DMS53 treated with DMSO at 0.1 percent for 48 hours (cell line): ENCODE measurements around the gene RNFT2.

Experiments used
- DNase-seq: peaks from one replicate; lab custom pipeline; 2025; ENCODE audit not compliant: unreplicated experiment; lab: John Stamatoyannopoulos, UW

Gene RNFT2

GRCh38 chr12:116874324-116874995, 136.3 kb downstream of the RNFT2 start:
- DNase-seq = no peak

- no peak for DNase-seq
Measured at GRCh38 chr12:116876151-116876869, 138.2 kb downstream of the RNFT2 start.

DNA sequence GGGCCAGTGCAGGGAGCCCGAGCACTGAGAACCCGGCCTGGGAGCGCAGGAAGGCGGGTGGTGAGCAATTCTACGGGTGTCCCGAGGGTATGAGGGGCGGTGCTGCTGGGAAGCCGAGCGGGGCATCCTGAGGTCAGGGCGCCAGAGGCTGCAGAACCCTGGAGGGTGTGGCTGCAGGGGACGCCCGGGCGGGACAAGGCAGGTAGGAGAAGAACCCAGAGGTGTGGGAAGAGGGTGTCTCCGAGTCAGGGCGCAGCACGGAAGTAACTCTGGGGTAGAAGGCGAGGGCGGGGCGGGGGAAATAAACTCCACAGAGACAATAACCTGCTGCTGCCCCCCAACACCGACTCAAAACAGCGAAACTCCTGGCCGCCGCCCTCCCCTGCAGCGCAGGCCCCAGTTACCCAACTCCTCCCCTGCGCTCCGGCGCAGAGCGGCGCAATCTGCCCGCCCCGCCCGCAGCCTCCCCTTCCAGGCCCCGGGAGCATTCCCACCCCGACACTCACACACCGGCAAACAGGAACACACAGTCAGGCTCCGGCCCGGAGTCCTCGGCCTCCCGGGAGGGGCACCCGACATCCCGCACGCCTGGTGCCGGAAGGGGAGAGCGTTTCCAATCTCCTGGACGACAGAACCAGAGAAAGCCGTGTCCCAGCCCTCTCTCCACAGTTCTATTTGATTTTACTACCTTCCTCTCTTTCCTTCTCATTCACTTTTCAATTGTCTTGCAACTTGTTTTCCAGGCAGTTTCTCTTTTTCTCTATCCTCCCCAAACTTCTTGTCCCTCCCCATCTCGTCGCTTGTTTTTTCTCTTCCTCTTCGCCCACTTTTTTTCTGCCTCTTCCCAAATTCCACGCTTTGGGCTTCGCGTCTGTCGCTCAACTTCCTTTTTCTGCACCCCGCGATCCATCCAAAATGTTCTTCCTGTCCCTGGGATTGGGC, 140.7 kb downstream of the RNFT2 start:
- DNase-seq = no peak

GRCh38 chr12:116879509-116880212, 141.5 kb downstream of the RNFT2 start:
- DNase-seq = no peak

DNA sequence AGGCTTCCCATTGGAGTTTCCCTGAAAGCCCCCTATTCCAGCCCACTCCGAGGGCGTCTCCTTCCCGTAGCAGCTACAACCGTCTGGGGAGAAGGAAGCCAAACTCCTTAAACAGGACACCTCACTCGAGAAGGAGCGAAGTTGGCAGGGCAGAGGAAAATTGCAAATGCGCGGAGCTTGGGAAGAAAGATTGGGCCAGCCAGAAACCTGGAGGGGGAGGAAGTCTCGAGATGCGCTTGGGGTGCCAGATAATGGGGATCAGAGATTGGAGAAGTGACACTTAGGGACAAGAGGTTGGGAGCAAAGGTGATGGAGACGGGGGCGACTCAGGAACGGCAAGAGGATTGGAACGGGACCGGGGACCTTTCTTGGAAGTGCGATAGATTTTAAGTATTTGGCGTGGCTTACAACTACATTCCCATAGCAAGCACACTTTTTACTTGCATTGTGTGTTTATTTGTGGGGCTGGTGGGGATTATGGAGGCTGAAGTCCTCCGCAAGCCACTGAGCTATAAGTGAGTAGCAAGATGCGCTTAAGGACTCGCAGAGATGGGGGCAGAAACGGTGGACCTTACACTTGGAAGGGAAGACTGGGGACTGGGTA, 142.2 kb downstream of the RNFT2 start:
- DNase-seq = no peak

GRCh38 chr12:116880817-116881324, 142.8 kb downstream of the RNFT2 start:
- DNase-seq = peak; percentile 53

DNA sequence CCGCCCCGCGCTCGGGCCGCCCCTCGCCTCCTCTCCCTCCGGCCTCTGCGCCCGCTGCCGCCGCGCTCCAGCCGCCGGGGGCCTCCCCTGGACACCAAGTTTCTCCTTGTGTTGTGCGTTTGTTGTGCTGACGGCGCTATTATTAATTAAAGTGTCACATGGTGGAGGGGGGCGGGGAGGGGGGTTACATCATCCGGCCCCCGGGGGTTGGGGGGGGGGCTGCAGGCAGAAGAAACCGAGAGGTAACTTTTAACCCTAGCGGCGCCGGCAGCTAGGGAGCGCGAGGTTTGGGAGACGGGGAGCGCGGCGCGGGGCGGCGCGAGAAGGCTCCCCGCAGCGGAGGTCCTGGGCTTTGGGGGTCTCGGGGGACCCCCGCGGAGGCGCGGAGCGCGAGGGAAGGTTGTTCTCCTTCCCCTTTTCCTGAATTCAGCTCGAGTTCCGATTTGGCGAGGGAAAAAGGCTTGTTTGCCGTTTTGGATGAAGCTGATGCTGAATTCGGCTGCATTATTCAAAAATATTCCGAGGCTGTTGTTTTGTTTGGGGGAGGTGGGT, 143.3 kb downstream of the RNFT2 start, which contains the start of gene HRK:
HRK (minus strand) TSS at position 117 of the 552 bp plus-strand sequence. CDS start 134 bp downstream, outside the sequence.
- DNase-seq = peak; percentile 53

DNA sequence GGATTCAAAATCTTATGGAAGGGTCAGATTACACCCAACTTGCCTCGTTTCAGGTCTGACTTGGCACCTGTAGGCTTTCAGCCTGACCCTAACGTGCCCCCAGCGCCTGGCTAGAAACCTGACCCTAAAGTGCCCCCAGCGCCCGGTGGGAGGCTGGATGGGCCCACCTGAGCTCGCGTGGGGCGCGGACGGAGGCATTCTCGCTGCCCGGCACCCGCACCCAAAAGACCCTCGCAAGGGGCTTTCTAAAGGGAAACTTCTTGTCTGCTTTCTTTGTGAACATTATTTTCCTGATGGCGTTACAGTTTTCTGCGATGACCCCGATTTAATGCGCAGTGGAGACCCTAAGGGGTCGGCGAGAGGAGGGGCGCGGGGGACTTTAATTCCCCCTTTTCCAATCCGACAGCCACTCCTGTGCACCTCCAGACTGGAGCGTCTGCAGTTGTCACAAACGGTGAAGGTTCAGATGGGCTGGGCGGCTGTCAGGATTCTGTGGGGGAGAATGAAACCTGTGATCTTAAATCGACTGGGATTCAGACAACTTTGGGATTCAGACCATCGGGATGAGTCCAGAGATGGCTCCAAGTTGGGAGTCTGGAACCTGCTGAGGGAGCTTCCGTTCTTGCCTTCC, 143.9 kb downstream of the RNFT2 start:
- no peak for DNase-seq

GRCh38 chr12:116882742-116883141, 144.6 kb downstream of the RNFT2 start:
- DNase-seq = no peak

- no peak for DNase-seq
Measured at GRCh38 chr12:116884871-116885270, 146.8 kb downstream of the RNFT2 start.

DNA sequence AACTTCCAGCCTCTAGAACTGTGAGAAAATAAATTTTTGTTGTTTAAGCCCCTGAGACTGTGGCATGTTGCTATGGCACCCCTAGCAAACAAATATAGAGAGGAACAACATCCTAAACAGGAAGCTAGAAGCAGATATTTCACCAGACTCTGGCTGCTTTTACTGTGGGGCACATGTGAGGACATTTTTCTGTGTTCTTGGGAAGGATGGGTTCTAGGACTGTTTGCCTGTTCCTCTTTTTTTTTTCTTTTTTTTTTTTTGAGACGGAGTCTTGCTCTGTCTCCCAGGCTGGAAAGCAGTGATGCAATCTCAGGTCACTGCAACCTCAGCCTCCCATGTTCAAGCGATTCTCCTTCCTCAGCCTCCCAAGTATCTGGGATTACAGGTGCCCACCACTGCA, 147.4 kb downstream of the RNFT2 start:
- DNase-seq = no peak

DNA sequence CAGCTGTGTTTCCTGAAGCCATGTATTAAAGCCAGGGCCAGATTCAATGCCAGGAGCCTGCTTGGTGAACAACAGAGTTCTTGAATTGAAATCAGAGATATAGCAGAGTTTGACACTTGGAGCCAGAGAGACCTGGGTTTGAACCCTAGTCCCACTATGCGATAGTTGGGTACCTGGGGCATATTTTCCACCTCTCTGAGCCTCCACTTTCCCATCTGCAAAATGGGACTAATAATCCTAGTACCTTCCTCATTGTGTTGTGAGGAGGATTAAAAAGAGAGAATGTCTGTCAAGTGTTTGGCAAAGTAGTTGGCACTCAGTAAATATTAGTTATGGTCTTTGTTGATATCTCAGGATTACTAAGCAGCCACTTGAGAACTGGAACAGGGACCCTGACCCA, 149.1 kb downstream of the RNFT2 start:
- DNase-seq = no peak

- DNase-seq = no peak
Measured at GRCh38 chr12:116887897-116888296, 149.8 kb downstream of the RNFT2 start.

- no peak for DNase-seq
Measured at GRCh38 chr12:116890330-116890729, 152.2 kb downstream of the RNFT2 start.

DNA sequence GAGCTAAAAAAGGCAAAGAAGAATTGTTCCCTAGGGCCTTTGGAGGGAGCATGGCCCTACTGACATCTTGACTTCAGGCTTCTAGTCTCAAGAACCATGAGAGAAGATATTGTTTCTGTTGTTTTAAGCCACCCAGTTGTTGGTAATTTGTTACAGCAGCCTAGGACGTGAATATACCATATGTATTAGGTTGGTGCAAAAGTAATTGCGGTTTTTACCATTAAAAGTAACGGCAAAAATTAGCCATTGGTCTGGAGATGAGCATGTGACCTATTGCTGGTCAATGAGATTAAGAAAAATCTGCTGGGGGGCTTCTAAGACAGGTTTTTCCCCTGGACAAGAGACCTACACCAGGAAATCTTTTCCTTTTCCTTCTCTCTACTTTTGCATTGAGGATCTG, 152.9 kb downstream of the RNFT2 start:
- no peak for DNase-seq

GRCh38 chr12:116892349-116893140, 154.4 kb downstream of the RNFT2 start:
- DNase-seq = no peak

- no peak for DNase-seq
Measured at GRCh38 chr12:116894913-116895312, 156.8 kb downstream of the RNFT2 start.

- DNase-seq = no peak
Measured at GRCh38 chr12:116896411-116896924, 158.4 kb downstream of the RNFT2 start.
